GM18517 (cell line): ENCODE results near the gene EHF.
A peak's percentile ranks its signal among the peaks of the same experiment; 100 is the strongest.

ENCODE experiments used
- ATAC-seq: cut with Tn5 transposase; IDR thresholded peaks from one replicate; pipeline ENCODE4 v1.9.1; 2021; ENCODE audit warnings: mild to moderate bottlenecking, moderate library complexity; ENCODE audit not compliant: unreplicated experiment

EHF gene

DNA sequence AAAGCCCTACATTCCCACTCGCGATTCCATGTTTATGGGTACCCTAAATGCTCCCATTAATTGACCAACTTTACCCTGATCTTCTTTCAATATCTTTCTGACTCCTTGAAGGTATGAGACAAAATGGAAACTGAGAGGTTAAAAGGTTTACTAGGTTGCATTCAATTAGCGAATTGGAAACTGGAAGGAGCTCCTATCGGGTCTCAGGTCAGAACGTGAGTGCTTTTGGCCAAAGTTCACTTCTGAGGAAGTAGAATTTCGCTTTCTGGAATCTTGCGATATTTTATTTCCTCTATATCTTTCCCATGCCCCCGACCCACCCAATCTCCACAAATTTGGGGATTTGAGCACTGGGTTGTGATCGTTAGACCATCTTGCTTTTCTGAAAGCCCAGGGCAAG is 2.6 kb downstream of the EHF start:
- ATAC-seq: no peak

DNA sequence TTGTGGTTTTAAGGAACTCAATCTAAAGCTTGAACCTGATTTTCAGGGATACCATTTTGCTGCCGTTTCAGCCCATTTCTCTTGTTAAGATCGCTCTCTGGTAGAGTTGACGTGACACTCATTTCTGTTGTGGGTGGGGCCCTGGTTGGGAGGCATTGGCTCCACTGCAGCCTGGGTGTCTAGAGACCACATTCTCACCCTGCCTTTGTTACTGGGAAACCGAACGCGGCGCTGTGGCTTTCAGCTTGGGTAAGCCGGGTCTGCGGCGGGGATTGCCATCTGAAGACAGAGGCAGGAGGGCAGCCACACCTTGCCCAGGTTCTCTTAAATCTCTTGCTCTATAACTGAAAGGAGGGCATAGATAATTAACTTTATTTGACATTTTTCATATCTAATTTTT is 3.2 kb downstream of the EHF start:
- ATAC-seq: no peak

GRCh38 chr11:34625576-34625975 is 4.7 kb downstream of the EHF start:
- no peak for ATAC-seq

- no peak for ATAC-seq
Observed at GRCh38 chr11:34626393-34626792, 5.5 kb downstream of the EHF start.

DNA sequence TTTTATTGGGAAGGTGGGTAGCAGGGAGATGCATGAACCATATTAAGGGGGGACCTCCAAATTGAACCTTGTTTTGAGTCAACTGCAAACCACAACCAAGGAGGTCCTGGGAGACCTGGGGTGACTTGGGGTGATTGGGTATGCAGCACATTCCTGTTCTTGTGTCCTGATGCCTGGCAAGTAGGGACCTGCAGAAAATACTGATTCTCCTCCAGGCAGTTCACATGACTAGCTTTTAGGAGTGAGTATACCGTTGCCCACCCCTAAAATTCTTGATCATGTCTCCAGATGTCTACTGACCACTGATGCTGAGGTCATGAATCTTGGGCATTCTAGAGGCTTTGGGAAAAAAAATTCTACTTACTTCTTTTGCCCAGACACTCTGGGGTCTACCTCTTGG is 6.3 kb downstream of the EHF start:
- ATAC-seq: no peak

GRCh38 chr11:34629711-34630110 is 8.8 kb downstream of the EHF start:
- ATAC-seq: no peak

GRCh38 chr11:34630544-34630943 is 9.7 kb downstream of the EHF start:
- no peak for ATAC-seq

DNA sequence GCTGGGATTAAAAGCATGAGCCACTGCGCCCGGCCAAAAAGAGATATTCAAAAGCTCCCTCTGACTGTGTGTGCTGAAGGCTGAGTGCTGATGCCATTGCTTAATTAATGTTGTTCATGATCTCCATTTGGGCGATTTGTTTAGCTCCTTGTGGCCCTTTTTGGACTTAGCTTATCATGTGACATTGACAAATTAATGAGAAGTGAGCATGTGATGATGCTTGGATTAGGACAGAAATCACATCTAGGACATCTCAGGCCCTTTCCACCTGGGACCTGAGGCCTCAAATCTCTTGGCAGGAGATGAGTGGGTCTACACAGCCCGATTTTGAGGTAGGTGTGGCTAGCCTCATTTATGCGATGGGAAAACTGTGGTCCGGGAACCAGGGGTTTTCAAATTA is 10.4 kb downstream of the EHF start:
- ATAC-seq: no peak

GRCh38 chr11:34631737-34632104 is 10.8 kb downstream of the EHF start:
- no peak for ATAC-seq

DNA sequence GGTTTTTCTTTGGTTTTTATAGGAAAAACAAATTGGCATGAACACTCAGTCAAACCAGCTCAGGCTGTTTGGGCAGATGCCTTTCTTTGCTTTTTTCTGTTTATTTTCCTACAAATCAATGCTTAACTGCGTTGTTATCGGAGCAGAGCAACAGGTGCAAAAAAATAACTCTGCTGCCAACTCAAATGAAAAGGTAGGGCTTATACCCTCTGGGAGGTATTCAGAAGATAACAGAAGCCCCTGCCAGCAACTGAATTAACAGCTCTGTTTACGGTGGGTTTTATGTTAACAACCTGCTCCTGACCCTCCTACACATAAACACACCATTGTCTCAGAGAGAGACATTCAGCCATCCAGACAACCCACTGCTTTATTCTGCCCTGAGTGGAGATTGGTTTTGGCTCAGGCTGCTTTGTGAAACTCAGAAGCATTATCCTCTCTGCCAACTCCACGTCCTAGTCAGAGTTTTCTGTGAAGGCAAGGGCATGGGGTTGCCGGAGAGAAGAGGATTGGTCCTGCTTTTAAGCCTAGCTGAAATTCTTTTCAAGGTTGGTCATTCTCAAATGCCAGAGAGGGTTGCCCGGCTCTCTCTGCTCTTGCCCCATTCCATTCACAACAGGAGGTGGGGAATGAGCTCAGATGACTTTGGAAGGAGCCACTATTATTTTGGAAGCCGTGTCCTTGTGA is 11.4 kb downstream of the EHF start:
- no peak for ATAC-seq

- ATAC-seq: no peak
Observed at GRCh38 chr11:34633640-34633989, 12.7 kb downstream of the EHF start.

DNA sequence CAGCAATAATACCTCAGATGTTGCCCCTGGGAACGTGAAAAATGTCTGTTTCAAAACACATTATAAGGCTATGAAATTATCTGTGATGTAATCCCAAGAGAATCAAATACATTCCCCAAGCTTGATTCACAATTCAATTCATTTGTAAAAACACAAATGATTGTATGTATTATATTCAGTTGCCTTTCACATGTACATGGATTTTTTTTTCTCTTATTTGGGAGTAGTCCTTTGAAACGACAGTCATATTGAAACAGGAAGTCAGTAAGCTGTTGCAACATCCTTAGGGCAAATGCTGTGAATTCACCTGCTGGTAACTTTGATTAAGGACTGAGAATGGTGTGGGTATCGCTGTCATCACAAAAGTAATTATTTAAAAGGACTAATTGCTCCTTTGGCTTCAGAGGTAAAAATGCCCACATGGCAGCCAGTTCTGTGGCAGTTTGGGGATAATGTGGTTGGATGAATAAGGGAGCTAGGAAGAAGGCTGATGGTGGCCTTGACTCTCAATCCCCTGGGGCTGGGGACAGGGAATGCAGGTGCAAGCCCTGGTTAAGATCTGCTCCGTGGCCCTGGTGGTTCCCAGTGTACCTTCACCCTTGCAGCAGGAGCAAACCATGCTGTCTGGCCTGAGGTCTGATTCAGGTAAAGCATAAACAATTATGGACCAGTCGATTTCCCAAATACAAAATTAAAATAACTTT is 13.2 kb downstream of the EHF start:
- peak; percentile 91 for ATAC-seq

- no peak for ATAC-seq
Observed at GRCh38 chr11:34634694-34635062, 13.8 kb downstream of the EHF start.

DNA sequence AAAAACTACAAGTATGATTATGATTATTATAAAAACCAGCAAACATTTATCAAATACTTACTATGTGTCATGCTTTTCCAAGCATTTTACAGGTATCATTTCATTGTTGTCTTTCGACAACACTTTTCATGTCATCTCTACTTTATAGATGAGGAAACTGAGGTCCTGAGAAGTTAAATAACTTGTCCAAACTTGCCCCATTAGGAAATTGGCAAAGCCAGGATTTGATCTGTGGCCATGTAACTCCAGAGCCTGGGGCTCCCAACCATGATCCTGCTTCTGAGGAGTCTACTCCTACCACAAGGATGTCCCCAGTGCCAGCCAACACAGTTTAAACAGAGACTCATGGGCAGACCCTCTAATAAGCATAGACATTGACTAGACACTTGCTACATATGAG is 15.2 kb downstream of the EHF start:
- ATAC-seq: no peak

GRCh38 chr11:34637303-34637702 is 16.4 kb downstream of the EHF start:
- no peak for ATAC-seq

GRCh38 chr11:34638897-34639296 is 18.0 kb downstream of the EHF start:
- ATAC-seq: no peak

- ATAC-seq: no peak
Observed at GRCh38 chr11:34639545-34639944, 18.7 kb downstream of the EHF start.

- no peak for ATAC-seq
Observed at GRCh38 chr11:34640050-34640923, 19.4 kb downstream of the EHF start.

- no peak for ATAC-seq
Observed at GRCh38 chr11:34640924-34641275, 20.0 kb downstream of the EHF start.

DNA sequence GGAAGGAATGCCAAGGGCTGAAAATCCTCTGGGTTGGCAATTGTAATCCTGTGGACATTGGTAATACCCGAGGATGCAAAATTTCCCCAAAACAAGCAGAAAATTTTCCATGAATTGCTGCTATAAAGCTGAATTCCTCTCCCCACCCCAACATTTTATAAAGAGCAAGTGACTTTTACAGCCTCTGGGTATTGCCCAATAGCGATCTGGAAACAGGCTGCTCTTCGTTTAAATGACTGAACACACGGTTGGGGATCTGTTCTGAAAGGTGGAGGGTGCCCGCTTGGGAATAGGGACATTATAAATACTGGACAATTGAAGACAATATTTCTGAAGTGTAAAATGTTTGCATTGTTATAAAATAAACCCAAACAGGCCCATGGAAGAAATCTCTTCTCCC is 20.6 kb downstream of the EHF start:
- no peak for ATAC-seq

DNA sequence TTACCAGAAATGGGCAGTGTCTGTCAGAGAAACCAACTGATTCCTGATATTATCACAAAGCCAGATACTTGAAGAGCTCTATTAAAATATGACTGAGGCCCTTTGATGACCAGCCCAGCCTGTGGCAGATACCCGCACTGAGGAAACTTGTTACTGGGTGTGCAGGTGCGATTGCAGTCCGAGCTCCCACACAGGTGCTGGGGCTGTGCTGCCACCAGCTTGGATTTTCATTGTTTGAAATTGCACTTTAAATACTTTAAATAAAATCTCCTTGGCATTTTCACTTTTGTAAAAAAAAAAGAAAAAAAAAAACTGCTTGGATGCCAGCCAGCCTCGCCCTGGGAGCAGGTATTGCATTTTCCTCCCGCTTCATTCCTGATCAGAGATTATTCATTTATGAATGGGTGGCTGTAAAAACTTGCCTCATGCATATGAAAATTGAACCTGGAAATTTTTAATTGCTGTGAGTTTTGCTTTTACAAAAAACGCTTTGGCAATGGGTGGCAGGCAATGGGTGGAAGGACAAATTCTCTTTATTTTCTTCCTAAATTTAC is 21.2 kb downstream of the EHF start:
- ATAC-seq: no peak

DNA sequence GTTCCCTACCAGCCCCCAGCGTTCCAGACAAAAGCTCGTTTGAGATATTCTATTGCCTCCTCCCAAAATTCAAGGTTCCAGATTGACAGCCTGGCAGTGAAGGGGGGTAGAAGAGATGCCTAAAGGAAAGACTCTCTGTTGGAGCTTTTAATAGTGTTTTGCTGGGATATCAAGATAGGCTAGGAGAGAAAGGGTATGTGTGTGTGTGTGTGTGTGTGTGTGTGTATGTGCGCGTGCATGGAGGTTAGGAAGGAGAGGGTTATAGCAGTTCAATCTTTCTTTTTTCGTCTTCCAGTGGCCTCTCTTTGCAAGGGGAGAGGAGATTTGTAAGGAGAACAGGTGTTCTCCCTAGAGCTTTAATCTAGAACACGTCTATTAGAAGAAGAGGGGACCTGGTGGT is 22.0 kb downstream of the EHF start:
- no peak for ATAC-seq
